CD4-positive, alpha-beta T cell treated with Interleukin-6 at 100 ng/mL for 8 hours (primary cell): ENCODE data around the gene RGS16.

Experiments used
- DNase-seq: peaks from one replicate; pipeline ENCODE4 v3.0.0-alpha.2; 2020; ENCODE audit warnings: mixed read lengths, low spot score

RGS16 gene

DNA sequence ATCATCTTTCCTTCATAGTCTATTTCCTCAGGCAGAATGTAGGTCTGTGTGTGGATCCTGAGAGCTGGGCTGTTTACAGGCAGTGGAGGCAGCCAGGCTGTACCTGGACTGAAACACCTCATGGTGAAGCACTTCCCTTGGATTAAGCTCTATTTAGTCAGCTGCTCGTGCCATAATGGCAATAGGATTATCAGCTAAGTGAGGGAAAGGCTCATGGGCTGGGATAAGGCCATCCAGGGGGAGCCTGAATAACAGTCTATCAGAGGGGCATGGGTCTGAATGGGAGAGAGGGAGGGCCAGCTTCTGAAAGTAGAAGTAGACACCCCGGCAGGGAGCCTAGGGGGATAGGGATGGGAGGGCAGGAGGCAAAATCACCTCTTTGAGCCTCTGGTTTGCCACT is 23.5 kb downstream of the RGS16 start:
- no peak for DNase-seq

DNA sequence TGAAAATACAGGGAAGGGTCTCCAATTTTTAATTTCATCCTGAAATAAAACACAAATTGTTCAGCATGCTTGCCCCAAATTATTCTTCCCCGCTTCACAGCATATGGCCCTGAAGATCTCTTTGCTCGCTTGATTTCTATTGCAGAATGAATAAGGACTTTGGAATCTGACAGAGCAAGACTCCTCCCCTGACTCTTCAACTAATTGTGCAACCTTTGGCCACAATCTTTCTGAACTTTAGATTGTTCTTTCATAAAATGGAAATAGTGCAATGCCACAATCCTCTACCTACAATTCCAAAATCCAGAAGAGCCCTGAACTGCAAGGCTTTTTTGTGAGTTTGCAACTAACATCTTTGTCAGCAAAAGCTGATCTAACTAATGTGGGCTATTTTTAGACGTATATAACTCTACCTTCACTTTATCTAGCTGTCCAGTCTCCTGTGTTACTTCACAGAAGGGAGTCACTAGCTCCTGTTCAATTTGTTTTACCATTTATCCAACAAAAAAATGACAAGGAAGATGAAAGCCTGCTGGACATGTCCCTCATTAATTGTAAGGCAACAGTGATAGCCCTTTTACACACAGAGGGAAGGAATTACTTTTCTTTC is 28.5 kb downstream of the RGS16 start:
- no peak for DNase-seq

DNA sequence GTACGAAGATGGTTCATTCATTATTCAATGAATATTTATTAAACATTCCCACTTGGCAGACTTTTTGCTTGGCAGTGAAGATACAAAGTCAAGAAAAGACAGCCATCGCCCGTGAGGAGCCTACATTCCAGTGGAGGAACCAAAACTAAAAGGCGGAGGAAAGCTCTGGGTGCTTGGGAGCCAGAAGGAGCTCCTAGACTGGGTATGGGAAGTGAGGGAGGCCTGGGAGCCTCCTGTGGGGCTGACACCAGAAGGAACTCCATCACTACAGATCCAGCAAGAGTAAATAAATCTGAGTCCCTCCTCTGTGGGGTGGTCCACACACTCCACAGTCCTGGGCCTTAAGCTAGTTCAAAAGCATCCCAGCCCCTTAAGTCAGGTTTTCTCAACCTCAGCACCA is 30.0 kb downstream of the RGS16 start:
- DNase-seq: no peak

DNA sequence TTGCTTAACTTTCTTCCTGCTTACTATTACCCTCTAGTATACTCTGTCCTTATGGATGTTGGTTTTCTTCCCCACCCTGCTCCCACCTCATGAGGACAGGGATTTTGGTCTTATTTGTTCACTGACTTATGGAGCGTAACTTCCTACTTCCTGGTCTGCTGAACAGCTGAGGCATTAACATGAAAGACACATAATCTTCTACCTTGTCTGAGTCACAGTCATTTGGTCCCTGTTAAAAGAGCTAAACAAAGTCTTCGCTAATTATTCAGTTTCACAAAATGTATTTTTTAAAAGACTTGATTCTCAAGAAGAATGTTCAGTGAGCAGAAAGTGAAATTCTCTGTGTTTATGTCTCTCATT is 33.6 kb downstream of the RGS16 start:
- no peak for DNase-seq

DNA sequence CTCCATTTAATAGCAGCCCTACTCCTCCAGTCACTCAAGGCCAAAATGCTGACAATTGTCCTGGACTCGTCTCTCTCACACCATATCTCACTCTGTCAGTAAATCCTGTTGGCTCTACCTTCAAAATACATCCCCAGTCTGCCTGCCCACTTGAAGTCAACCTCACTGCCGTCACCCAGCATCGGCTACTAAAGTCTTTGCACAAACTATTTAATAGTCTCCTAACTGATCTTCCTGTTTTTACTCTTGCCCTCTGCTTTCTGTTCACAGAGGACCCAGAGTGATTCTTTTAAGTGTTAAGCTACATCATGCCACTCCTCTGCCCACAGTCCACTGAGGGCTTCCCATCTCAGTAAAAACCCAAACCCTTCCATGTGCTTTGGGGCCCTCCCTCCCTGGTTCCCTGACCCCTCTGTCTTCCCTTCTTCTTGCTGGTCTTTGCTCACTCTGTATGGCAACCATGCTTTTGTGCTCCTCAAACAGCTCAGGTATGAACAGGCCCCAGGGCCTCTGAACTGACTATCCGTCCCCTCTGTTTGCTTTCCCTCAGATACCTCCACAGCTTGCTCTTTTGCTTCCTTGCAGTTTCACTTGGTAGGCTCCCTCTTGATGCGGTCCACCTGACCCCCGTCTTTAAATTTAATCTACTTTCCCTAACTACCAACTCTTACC is 34.1 kb downstream of the RGS16 start:
- no peak for DNase-seq

DNA sequence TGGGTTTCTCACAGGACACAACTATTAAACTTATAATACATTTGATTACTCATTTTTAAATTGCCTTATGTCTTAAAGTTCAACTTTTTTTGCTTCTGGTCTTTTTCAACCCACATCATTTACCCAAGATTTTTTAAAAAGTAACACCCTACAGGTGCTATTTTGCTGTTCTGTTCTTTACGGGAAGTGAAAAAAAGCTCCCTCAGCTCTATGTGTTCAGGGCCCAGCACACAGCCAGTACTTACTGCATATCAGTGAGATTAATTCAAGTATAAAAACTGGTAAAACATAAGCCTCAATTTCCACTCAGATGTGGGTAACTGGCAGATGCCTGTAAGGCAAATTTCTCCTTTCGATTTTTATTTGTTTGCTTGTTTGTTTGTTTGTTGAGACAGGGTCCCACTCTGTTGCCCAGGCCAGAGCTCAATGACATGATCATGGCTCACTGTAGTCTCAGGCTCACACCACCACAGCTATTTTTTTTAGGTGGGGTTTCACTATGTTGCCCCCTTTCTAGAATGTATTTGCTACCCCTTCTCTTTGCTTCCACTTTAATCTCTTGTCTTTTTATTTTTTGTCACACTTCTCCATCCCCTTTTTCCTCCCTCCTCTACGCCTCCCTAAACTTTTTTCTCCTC is 35.4 kb downstream of the RGS16 start:
- no peak for DNase-seq

DNA sequence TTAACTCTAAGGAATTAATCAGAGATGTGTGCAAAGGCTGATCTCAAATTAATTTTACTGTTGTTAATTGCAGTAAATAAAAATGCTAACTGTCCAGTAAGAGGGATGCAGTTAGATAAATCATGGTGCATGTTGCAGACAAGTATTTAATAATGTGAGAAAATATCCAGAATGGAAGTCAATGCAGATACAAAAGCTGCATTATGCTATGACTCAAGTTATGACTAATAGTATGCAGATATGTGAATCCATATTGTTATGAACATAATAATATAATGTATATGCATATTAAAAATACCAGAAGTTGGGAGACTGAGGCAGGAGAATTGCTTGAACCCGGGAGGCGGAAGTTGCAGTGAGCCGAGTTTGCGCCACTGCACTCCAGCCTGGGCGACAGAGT is 36.6 kb downstream of the RGS16 start:
- no peak for DNase-seq

DNA sequence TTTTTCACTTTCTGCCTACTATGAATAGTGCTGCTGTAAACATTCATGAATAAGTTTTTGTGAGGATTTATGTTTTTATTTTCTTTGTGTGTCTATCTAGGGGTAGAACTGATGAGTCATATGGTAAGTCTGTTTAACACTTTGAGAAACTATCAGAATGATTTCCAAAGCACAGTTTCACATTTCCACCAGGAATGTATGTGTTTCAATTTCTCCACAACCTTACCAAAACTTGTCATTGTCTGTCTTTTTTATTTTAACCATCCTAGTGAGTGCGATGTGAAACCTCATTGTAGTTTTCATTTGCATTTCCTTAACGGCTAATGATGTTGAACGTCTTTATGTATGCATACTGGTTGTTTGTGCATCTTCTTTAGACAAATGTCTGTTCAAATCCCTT is 38.7 kb downstream of the RGS16 start:
- DNase-seq: no peak

DNA sequence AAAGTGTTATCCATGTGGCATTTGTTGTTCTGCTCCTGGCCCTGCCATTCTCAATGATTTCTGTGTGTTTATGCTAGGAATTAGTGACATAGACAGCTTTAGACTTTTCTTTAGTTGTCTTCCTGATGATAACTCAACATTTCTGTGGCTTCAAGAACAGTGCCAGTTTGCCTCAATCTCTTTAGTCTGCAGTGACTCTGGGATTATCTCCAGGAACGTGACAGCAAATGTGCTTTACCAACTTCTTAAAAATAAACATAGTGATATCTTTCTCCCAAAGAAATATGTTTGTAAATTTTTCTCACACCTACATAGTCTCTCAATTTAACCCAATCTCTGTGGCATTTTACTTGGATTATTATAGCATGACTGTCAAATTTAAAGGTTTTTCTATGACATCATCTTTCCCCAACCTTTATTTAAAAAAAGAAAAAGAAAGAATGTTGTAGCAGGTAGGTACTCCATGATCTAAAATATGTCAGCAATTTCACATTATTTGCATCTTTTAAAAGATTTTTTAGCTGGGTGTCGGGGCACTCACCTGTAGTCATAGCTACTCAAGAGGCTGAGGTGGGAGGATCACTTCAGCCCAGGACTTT is 39.7 kb downstream of the RGS16 start:
- DNase-seq: no peak

DNA sequence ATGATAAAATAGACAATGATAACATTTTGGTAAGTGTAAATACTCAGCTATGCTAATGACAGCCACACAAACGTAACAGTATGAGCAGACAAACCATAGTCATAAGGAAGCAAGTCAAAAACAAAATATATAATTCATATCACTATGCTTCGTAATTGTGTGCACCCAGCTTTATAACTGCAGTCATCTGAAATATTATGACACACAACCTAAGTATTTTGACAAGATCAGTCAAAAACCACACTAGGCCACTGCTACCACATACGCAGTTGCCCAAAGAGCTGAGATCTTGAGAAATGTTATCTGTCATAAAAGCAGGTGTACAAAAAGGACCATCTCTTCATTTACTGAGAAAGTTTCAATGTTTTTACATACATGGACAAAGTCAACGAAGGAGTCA is 41.1 kb downstream of the RGS16 start:
- DNase-seq: no peak

DNA sequence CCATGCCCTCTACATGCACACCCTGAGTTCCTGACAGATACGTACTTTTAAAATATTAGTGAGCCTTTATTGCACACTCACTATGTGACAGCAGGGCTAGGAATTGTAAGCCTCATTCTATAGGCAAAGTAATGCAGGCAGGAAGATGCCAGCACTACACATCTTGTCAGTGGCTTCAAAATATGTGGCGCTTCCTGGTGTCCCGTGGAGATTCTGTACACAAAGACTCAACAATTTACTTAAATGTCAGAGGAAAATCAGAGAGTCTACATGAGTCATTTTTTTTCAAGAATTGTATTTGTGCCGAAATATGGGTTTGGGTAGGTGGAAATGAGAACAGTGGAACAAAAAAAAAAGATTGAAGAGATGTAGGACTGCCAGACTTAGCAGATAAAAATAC is 42.7 kb downstream of the RGS16 start:
- DNase-seq: no peak

DNA sequence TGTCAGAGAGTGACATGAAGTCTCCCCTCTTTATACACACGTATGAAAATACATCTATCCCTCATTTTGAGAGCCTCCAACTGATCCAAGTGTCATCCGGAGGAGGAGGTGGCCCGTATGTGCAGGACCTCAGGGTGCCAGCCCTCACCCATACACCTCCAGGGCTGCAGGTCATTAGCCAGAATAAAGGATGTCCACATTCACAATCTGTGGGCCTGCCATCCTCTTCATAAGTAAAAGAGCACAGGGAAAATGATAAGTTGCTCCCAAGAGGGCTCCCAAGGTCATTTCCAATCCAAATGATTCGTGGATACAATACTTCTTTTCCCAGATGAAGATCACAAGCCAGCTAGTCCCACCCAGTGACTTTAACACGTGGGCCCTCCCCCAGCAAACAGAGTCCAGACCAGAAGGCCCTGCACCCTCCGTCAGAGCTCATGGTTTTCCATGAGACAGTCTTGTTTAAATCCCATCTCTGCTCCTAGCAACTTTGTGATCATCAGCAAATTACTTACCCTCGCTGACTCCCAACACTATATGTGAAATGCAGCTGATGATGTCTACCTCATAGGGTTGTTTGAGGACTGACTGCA is 43.7 kb downstream of the RGS16 start:
- DNase-seq: no peak

DNA sequence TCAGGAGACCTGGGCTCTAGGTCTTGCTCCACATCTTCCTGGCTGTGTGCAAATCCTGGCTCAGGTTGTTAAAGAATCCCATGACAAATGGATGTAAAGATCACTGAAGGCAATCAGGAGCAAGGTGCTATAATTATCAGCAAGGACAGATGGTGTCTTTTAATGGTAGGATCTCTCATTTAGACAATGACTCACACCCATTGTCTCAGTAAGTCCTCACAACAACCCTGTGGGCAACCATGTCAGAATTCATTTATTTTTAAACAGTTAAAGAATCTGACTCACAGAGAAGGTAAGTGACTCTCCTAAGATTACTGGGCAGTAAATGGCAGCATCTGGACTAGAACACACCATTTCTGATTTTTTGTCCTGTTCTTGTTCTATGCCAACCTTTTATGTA is 47.9 kb downstream of the RGS16 start:
- DNase-seq: no peak

DNA sequence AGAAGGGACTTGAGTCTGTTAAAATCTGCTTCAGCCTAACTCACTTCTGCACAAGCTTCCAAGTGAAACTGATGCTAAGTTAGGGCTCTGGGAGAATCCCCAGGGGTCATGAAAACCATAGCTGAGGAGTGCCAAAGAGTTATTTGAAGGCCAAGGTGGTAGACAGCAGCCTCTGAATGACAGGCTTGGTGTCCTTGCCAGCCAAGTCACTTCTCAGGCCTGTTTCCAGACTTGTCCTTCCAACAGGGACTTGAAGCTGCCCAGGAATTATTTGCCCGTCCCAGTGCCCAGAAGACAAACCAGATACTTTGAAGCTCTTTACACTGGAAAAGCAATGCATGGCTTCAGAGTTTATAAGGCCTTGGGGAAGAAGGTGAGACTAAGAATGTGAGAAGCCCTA is 48.7 kb downstream of the RGS16 start:
- DNase-seq: no peak

DNA sequence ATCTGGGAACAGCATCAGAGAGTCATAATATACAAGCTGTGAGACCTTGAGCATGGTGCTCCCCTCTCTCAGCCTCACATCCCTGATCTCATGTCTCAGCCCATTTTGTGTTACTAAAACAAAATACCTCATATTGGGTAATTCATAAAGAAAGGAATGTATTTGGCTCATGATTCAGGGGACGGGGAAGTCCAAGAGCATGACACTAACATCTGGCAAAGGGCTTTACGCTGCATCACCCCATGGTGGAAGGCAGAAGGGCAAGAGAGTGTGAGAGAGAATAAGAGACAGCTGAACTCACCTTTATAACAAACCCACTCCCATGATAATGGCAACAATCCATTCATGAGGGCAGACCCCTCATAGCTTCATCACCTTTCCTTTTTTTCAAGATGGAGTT is 51.7 kb downstream of the RGS16 start:
- DNase-seq: no peak

DNA sequence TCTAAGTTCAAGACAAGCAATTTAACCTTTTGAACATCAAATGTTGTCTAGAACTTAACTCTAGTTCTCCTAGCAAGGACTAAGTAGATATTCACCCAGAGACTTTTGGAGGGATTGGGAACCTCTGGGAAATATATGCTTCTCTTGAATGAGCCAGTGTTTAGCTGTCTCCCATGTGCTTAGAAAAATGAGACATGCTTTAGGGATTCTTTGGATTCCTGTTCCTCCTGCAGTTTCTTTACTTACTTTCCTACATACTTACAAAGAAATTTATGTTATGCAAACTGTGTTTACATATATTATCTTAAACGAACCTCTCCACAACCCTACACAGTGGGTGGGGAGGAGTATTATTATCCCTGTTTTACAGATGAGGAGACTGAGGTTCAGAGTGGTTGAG is 54.4 kb downstream of the RGS16 start:
- no peak for DNase-seq

DNA sequence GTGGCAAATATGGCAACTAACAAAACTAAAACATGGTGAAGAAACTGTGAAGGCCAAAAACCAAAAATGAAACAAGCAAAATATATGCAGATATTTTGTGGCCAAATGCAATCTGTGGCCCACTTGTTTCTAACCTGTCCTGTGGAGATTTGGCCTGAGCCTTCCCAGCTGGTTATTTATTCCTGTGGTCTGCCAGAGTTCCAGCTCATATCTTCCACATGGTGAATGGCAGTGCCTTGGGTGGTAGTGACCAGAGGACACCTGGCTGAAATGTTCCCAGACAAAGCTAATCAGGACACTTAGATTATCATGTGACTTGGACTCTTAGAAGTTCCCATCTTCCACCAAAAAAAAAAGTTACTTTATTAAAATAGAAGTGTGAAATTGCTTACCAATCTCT is 54.8 kb downstream of the RGS16 start:
- no peak for DNase-seq
